ENCODE data around the gene SUN5. TPM values are rescaled to one million over a fixed set of nuclear protein-coding genes. Genes with fewer than 3 reads are reported as not detected.
"Not testable (repeated sequence)": the region's sequence is repeated elsewhere in the genome, so short reads cannot be mapped to it uniquely, and the experiment has no call there.

The SUN5 gene
- polyA plus RNA-seq, 6 donors from 2014 or later: not detected

DNA sequence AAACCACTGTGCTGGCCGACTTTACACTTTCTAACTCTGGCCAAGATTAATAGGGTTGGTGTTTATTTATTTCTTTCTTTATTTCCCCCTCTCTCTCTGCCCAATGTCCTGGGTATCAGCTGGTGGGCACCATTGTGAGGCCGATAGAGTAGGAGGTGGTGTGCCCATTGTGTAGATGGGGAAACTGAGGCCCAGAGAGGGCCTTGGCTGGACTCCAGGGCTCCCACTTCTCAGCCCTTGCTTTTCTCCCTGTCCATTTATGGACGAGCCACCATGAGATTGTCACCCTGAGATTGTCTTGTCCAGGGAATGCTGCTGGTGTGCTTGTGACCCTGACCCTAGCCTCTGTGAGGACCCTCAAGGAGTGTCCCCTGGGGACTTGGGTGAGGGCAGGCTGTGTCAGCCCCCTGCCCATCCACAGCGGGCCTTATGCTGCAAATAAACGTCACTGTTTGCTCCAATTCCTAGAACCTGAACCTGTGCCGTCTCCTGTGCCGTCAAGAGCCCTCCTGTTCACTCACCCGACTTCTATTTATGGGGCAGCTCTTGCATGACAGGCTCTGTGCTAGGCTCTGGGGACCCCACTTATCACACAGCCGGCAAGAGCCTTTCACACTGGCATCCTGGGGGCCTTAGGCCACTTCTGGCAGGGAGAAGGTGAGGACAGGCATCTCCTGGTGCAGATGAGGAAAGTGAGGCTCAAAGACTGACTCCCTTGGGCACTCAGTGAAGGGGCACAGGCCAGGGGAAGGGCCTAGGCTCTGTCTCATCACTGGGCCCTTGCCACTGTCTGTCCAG is 24.8 kb downstream of the SUN5 start:
- no peak for ATAC-seq (ENCODE audit: low read depth in 2 of 2)
- peak overlapping the region in 1 of 6 donors; percentile 61 for H3K27ac Mint-ChIP-seq

DNA sequence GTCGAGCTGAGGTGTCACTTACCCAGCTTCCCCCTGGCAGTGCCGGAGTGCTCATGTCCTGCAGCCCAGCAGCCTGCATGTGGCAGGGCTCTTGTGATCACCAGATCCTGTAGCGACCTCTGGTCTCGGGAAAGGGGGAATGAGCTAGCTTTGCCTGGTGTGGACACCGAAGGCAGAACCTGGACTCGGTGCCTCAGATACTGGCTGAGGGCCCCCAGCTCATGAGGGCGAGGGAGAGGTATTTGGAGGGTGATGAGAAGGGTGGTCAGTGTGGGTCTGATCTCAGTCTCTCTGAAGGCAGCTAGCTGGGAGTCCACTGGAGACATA is 26.3 kb downstream of the SUN5 start:
- H3K4me3 Mint-ChIP-seq: no peak overlapping the region
- peaks cover 0 to 12% (median 0%) of the 10 kb centered on the region in 7 donors for H3K9me3 Mint-ChIP-seq
- peak overlapping the region in 1 of 6 donors; percentile 54 for H3K27ac Mint-ChIP-seq
- ATAC-seq (ENCODE audit: low read depth in 2 of 2): no peak
- peaks cover 0 to 3% of the 10 kb centered on the region in 2 donors for H3K36me3 Mint-ChIP-seq
- no peaks in the 10 kb centered on the region for H3K27me3 Mint-ChIP-seq
- DNase-seq: no peak
- H3K4me1 Mint-ChIP-seq: peaks cover 4 to 7% (median 7%) of the 10 kb centered on the region in 3 donors

More for the DNA sequence above, 24.8 kb downstream of the SUN5 start:
- Mint-ChIP-seq H3K4me1 (peaks cover 0 to 7% (median 4%) of the 10 kb centered on the region in 3 donors), H3K36me3 (peaks cover 0 to 3% of the 10 kb centered on the region in 2 donors), H3K4me3 (peak overlapping the region in 1 of 8 donors; percentile 4), H3K27me3 (no peaks in the 10 kb centered on the region), H3K9me3 (peaks cover 0 to 9% (median 0%) of the 10 kb centered on the region in 7 donors)
- DNase-seq: no peak

DNA sequence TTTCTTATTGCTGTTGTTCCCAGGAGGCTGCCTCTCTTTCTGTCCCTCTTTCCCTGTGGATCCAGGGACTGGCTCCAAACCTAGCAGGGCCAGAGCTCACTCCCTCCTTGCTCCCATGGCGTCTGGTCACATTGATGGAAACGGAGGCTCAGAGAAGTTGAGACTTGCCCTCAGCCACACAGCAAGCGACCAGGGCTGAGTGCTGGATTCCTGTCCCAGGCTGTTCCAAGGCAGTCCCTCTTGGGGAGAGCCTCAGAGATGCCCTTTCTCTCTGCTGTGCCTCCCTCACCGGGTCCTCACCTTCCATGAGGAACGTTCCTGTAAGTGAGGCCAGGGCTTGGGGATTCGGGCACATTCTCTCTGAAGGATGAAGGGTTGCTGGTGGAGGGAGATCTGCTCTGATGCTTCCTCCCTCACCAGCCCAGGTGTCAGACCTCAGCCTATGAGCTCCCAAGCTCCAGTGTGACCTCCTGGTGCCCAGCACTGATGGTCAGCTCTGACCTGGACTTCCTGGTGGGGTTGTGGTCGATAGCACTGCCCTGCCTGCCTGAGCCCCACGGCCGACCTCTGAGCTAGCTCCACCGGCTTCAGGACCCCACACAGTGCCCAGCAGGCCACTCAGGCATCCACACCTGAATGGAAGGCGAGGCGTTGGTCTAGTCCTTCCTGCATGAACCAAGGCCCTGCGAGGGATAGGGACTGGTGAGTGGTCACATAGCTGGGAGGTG is 26.8 kb downstream of the SUN5 start:
- Mint-ChIP-seq H3K36me3 (peaks cover 0 to 3% of the 10 kb centered on the region in 2 donors), H3K4me1 (peaks cover 4 to 9% (median 7%) of the 10 kb centered on the region in 3 donors), H3K27ac (peak overlapping the region in 2 of 6 donors; percentile 21 to 75)

DNA sequence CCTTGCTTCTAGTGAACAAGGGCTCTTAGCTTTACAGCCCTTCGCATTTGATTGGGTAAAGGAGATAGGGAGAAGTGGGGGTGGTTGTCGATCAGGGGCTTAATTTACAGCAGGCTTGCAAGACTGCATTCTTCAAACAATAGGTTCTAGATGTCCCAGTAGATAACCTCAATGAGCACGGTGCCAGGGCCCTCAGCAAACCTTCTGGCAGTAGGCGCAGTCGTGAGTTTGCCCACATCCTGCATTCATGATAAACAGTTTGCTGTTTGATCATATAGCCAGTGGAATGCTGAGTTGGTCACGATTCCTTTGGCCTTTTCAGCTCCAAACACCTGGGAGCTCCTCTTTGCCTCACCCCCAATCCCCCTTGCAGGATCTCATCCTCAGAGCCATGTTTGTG is 27.5 kb downstream of the SUN5 start:
- no peak for DNase-seq
- Mint-ChIP-seq H3K36me3 (peaks cover 0 to 3% of the 10 kb centered on the region in 2 donors), H3K4me1 (peaks cover 4 to 9% (median 7%) of the 10 kb centered on the region in 3 donors), H3K27ac (peak overlapping the region in 3 of 6 donors; percentile 21 to 73 (median 55)), H3K9me3 (peaks cover 0 to 15% (median 0%) of the 10 kb centered on the region in 7 donors), H3K4me3 (peak overlapping the region in 1 of 8 donors; percentile 37), H3K27me3 (no peaks in the 10 kb centered on the region)
- no peak for ATAC-seq (ENCODE audit: low read depth in 2 of 2)

More for the DNA sequence above, 26.8 kb downstream of the SUN5 start:
- Mint-ChIP-seq H3K4me3 (no peak overlapping the region), H3K27me3 (no peaks in the 10 kb centered on the region), H3K9me3 (peaks cover 0 to 15% (median 0%) of the 10 kb centered on the region in 7 donors)
- DNase-seq (no peak), ATAC-seq (ENCODE audit: low read depth in 2 of 2) (no peak)

DNA sequence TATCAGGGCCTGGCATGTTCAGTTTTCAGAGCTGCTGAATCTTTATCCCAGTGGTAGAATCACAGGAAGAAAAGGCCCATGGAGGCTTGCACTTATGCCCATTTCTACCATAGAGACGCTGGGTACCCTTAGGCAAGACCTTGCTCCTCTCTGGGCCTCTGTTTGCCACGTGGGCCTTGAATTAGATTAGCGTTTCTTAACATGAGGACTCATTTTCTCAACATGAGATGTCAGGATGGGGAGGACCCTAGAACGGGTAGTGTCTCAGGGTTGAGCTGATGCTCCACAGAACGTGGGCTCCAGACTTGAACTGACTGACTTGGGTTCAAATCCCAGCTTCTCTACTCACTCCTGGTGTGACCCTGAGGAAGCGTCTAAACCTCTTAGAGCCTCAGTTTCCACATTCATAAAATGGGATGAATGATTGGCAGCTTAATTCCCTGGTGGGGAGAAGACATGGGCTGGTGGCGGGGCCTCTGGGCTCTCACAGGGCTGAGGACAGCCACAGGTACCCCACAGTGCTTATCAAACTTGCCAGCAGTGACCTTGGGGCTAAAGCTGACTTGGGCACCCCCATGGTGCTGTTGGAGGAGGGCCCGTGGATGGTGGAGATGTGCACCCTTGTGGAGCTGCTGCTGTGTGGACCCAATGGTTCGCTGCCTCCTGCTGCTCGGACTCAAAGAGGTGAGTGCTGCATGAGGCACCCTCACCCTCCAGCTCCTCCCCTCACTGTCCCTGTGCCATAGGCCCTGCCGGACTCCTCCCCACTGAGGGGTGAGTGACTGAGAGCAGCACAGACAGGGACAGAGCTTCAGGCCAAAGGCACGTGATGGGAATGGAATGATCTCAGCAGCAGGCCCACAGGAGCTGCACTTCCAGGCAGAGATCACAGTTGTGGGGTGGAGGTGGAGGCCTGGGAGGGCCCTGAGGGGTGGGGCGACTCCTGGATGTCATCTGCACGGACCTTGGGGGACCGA is 28.2 kb downstream of the SUN5 start:
- Mint-ChIP-seq H3K4me1 (peaks cover 4 to 9% (median 7%) of the 10 kb centered on the region in 3 donors), H3K36me3 (peaks cover 0 to 3% of the 10 kb centered on the region in 2 donors), H3K9me3 (peaks cover 0 to 15% (median 0%) of the 10 kb centered on the region in 7 donors), H3K27me3 (no peaks in the 10 kb centered on the region), H3K27ac (peak overlapping the region; percentile 21 to 73 (median 61)), H3K4me3 (peak overlapping the region in 2 of 8 donors; percentile 25 to 37)
- no peak for DNase-seq
- ATAC-seq (ENCODE audit: low read depth in 2 of 2): no peak

DNA sequence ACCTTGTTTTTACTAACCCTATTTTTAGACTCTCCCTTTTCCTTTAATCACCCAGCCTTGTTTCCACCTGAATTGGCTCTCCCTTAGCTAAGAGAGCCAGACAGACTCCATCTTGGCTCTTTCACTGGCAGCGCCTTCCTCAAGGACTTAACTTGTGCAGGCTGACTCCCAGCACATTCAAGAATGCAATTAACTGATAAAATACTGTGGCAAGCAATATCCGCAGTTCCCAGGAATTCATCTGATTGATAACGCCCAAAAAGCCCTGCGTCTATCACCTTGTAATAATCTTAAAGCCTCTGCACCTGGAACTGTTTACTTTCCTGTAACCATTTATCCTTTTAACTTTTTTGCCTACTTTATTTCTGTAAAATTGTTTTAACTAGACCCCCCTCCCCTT is 29.1 kb downstream of the SUN5 start:
- H3K4me1 Mint-ChIP-seq: peaks cover 5 to 12% (median 10%) of the 10 kb centered on the region in 3 donors
- ATAC-seq (ENCODE audit: low read depth in 2 of 2); H3K36me3 Mint-ChIP-seq; DNase-seq; H3K27me3 Mint-ChIP-seq: not testable (repeated sequence)
- peak overlapping the region in 1 of 8 donors; percentile 11 for H3K4me3 Mint-ChIP-seq
- H3K9me3 Mint-ChIP-seq: peaks cover 0 to 15% (median 0%) of the 10 kb centered on the region in 7 donors
- peak overlapping the region in 5 of 6 donors; percentile 40 to 88 (median 75) for H3K27ac Mint-ChIP-seq

DNA sequence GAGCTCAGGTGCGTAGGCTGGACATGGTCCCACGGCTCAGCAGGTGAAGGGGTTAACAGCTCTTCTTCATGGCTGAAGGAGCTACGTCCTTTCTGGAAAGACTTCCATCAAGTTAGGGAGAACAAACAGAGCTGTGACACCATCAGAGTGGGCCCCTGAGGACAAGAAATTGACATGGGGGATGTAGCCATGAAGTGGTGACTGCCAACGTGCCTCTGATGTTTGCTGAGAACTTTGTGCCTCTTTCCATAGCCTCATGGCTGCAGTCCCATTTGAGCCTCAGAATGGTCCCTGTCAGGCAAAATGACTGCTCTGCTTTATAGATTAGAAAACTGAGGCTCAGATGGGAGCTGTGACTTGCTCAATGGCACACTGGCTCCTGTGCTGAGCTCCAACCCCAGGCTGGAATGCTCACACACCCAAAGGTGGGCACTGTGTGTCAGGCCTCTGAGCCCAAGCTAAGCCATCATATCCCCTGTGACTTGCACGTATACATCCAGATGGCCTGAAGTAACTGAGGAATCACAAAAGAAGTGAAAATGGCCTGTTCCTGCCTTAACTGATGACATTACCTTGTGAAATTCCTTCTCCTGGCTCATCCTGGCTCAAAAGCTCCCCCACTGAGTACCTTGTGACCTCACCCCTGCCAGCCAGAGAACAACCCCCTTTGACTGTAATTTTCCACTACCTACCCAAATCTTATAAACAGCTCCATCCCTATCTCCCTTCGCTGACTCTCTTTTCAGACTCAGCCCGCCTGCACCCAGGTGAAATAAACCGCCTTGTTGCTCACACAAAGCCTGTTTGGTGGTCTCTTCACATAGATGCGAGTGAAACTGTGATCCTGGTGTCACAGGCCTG is 29.8 kb downstream of the SUN5 start:
- H3K27me3 Mint-ChIP-seq; ATAC-seq (ENCODE audit: low read depth in 2 of 2); H3K36me3 Mint-ChIP-seq; DNase-seq; H3K4me3 Mint-ChIP-seq: not testable (repeated sequence)
- H3K9me3 Mint-ChIP-seq: peaks cover 0 to 15% (median 0%) of the 10 kb centered on the region in 7 donors
- peak overlapping the region in 5 of 6 donors; percentile 44 to 88 (median 75) for H3K27ac Mint-ChIP-seq
- peaks cover 8 to 18% (median 14%) of the 10 kb centered on the region in 3 donors for H3K4me1 Mint-ChIP-seq

DNA sequence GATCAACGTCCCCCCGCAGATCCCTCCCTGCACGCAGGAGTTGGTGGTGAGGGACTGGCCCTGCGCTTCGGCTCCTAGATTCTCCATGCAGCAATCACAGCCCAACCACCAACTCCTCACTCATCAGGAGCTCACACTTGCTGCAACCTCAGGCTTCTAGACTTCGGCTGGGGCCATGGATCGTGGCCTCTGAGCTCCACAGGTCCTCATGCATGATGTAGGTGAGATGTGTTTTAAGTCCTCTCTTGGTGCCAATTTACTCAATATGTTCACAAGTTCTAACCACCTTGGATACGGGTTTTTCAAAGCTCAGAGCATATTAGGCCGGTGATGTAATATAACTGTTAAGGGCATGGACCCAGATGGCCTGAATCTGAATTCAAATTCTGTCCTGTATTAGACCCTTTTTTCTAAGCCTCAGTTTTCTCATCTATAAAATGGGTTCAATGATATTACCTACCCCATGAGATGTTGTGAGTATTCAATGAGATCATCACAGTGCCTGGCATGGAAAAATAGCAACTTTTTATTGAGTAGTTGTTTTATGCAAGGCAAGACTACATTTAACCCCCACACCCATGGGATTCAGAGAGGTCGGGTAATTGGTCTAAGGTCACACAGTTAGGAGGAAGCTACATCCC is 31.0 kb downstream of the SUN5 start:
- peak overlapping the region in 1 of 6 donors; percentile 63 for H3K27ac Mint-ChIP-seq
- ATAC-seq (ENCODE audit: low read depth in 2 of 2): no peak
- H3K27me3 Mint-ChIP-seq: no peaks in the 10 kb centered on the region
- H3K36me3 Mint-ChIP-seq: peaks cover 0 to 3% of the 10 kb centered on the region in 2 donors
- DNase-seq: no peak
- H3K4me3 Mint-ChIP-seq: peak overlapping the region in 4 of 8 donors; percentile 20 to 85 (median 58)
- H3K9me3 Mint-ChIP-seq: peaks cover 0 to 15% (median 0%) of the 10 kb centered on the region in 7 donors
- peaks cover 15 to 27% (median 19%) of the 10 kb centered on the region in 3 donors for H3K4me1 Mint-ChIP-seq

DNA sequence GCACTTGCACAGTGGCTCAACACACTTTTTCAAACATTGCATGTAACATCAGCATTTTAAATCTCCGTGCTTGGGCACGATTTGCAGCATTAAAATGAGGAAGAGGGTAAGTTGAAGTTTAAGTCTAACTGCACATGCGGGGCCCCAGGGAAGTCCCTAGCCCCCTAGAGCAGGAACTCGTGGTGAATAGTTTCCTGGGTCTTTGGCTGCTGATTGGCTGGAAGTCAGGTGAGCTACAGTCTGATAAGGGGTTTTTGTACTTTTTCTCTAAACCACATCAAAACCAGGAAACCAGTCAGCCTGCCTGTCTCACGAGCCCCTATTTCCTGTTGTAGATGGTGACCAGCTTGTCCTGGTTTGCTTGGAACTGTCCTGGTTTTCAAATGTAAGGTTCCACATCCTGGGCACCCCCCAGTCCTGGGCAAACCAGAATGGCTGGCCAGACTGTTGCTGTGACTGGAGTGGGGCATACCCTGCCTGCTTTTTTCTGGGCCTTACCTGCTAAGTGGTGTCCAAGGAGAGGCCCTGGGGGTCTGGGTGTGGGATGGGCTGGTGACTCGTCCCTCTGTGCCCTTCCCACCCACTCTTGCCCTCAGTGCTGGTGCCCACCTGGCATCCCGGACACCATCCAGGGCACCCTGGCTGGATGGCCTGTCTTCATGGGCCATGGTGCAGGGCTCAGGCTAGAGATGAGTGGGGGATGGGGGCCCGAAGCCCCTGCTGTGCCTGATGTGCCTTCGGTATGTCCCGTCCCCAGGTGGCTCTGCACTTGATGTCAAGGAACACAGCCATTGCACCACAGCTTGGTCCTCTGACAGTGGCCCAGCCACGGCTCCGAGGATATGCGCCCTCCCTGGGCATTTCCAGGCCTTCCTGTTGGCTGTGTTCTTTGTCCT is 31.8 kb downstream of the SUN5 start:
- DNase-seq (peak; percentile 90), ATAC-seq (ENCODE audit: low read depth in 2 of 2) (peak; percentile 94 to 95)
- Mint-ChIP-seq H3K4me1 (peaks cover 19 to 30% (median 23%) of the 10 kb centered on the region in 3 donors), H3K4me3 (peak overlapping the region in 2 of 8 donors; percentile 61 to 85), H3K27ac (no peak overlapping the region), H3K27me3 (no peaks in the 10 kb centered on the region), H3K36me3 (peaks cover 0 to 3% of the 10 kb centered on the region in 2 donors), H3K9me3 (peaks cover 0 to 15% (median 0%) of the 10 kb centered on the region in 7 donors)

DNA sequence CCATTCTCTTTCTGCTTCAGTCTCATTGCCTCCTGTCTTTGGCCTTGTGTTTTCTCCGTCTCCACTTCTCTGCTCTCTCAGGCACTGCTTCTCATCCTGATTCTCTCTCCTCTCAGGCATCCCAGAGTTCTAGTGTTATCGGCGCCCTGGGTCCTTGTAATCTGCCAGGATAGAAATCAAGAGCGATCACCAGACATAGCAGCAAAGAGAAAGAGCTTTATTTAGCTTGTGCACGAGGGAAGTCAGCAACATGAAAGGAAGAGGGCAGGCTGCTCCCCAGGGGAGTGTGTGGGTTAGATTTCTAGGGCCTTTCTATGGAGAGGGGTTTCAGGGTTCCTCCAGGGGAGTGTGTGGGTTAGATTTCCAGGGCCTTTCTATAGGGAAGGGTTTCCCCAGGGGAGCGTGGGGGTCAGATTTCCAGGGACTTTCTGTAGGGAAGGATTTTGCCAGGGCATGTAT is 32.5 kb downstream of the SUN5 start:
- DNase-seq (no peak), ATAC-seq (ENCODE audit: low read depth in 2 of 2) (peak; percentile 24 to 29)
- Mint-ChIP-seq H3K27ac (no peak overlapping the region), H3K4me1 (peaks cover 25 to 36% (median 30%) of the 10 kb centered on the region in 3 donors), H3K27me3 (no peaks in the 10 kb centered on the region), H3K9me3 (peaks cover 0 to 13% (median 0%) of the 10 kb centered on the region in 7 donors), H3K36me3 (peaks cover 0 to 1% of the 10 kb centered on the region in 2 donors), H3K4me3 (no peak overlapping the region)

DNA sequence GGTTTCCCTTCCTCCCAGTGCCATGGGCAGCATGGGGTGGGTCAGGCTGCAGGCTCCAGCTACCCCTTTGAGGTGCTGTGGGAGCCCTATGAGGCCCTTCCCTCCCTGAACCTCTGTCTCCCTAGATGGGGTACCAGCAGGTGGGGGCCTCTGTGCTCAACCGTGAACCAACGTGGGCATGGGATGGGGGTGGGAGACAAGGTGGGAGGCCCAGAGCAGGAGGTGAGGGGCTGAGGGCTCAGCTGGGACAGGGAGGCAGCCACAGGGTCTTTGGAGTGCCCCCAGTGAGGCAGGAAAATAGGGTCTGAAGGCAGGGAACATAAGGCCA is 33.3 kb downstream of the SUN5 start:
- no peak for ATAC-seq (ENCODE audit: low read depth in 2 of 2)
- H3K27me3 Mint-ChIP-seq: no peaks in the 10 kb centered on the region
- H3K4me1 Mint-ChIP-seq: peaks cover 31 to 40% (median 35%) of the 10 kb centered on the region in 3 donors

More for the DNA sequence above, 33.3 kb downstream of the SUN5 start:
- H3K9me3 Mint-ChIP-seq: peaks cover 0 to 5% (median 0%) of the 10 kb centered on the region in 7 donors
- H3K27ac Mint-ChIP-seq: no peak overlapping the region
- no peak for DNase-seq
- no peaks in the 10 kb centered on the region for H3K36me3 Mint-ChIP-seq
- peak overlapping the region in 1 of 8 donors; percentile 28 for H3K4me3 Mint-ChIP-seq

All from naive B cell (primary cell).